Urinary bladder (tissue), 4 donors: ENCODE measurements around the gene PRKCZ. TPM values are rescaled to one million over a fixed set of nuclear protein-coding genes. Genes with fewer than 3 reads are reported as not detected.

Source experiments
- DNase-seq: peaks from one replicate; pipeline ENCODE4 v3.0.0-alpha.2; 2015; ENCODE audit errors: extremely low spot score
- H3K27ac ChIP-seq: one replicate; pipeline ENCODE4 v1.5.1; 2013; ENCODE audit warnings: low read depth, mild to moderate bottlenecking, moderate library complexity
- H3K36me3 ChIP-seq: one replicate; pipeline ENCODE4 v1.6.1; 2013; ENCODE audit warnings: mild to moderate bottlenecking, moderate library complexity; ENCODE audit not compliant: insufficient read depth
- H3K4me1 ChIP-seq: one replicate; pipeline ENCODE4 v1.6.1; 2013; ENCODE audit warnings: mild to moderate bottlenecking, moderate library complexity; ENCODE audit not compliant: insufficient read depth
- H3K4me3 ChIP-seq: one replicate; pipeline ENCODE4 v1.5.1; 2013; ENCODE audit warnings: low read depth, low read length
- WGBS: extraction: QIAGEN DNeasy Blood & Tissue Kit; methylation state at CpG from one replicate; pipeline ENCODE4 v1.1.7; 2013; 5-methylcytosine and 5-hydroxymethylcytosine counted together
- polyA plus RNA-seq: library from polyadenylated mRNA; stranded (reverse); fragments of 200-250 nt; gene quantifications from one replicate; pipeline ENCODE4 v1.2.3, GENCODE V29; 2013
- total RNA-seq: library from RNA; depleted of rRNA; stranded (reverse); fragments of >200 nt; gene quantifications from one replicate; pipeline ENCODE4 v1.2.3, GENCODE V29; 2014
- donor health status: healthy with polysubstance abuse.
- donor health status: healthy.

PRKCZ gene
- total and polyA plus RNA-seq, 2 donors: 6.3 to 6.6 TPM

- 94% methylated on average over 13 of the region's 13 CpGs for WGBS
- Histone ChIP-seq H3K4me1 (no peaks in the 10 kb centered on the region), H3K27ac (no peak overlapping the region), H3K4me3 (no peak overlapping the region), H3K36me3 (no peaks in the 10 kb centered on the region)
- no peak for DNase-seq
Observed at GRCh38 chr1:2210786-2211185, 160.6 kb downstream of the PRKCZ start.

- no peaks in the 10 kb centered on the region for H3K36me3 ChIP-seq
- no peak for DNase-seq
- H3K4me3 ChIP-seq: peak overlapping the region; percentile 1
- peak overlapping the region; percentile 90 for H3K27ac ChIP-seq
- H3K4me1 ChIP-seq: no peaks in the 10 kb centered on the region
- 16% methylated on average over 10 of the region's 10 CpGs for WGBS
Observed at GRCh38 chr1:2212274-2212531, 162.0 kb downstream of the PRKCZ start.

GRCh38 chr1:2212532-2213491, 162.6 kb downstream of the PRKCZ start:
- peak; percentile 92 for DNase-seq
- H3K36me3 ChIP-seq: no peaks in the 10 kb centered on the region
- 5% methylated on average over 49 of the region's 49 CpGs for WGBS
- H3K4me3 ChIP-seq: peak overlapping the region; percentile 1
- H3K27ac ChIP-seq: peak overlapping the region; percentile 93
- no peaks in the 10 kb centered on the region for H3K4me1 ChIP-seq

- no peaks in the 10 kb centered on the region for H3K36me3 ChIP-seq
- no peaks in the 10 kb centered on the region for H3K4me1 ChIP-seq
- peak overlapping the region; percentile 93 for H3K27ac ChIP-seq
- 21% methylated on average over 32 of the region's 32 CpGs for WGBS
- H3K4me3 ChIP-seq: no peak overlapping the region
- DNase-seq: no peak
Observed at GRCh38 chr1:2213576-2214505, 163.6 kb downstream of the PRKCZ start.

GRCh38 chr1:2214541-2215241, 164.5 kb downstream of the PRKCZ start:
- Histone ChIP-seq H3K4me3 (no peak overlapping the region), H3K36me3 (no peaks in the 10 kb centered on the region), H3K27ac (peak overlapping the region; percentile 93), H3K4me1 (no peaks in the 10 kb centered on the region)
- DNase-seq: no peak
- WGBS: 26% methylated on average over 21 of the region's 21 CpGs

GRCh38 chr1:2215329-2215728, 165.1 kb downstream of the PRKCZ start:
- H3K27ac ChIP-seq: no peak overlapping the region
- H3K4me1 ChIP-seq: no peaks in the 10 kb centered on the region
- H3K4me3 ChIP-seq: no peak overlapping the region
- no peak for DNase-seq
- H3K36me3 ChIP-seq: no peaks in the 10 kb centered on the region
- WGBS: 93% methylated on average over 14 of the region's 14 CpGs

GRCh38 chr1:2215909-2216766, 165.9 kb downstream of the PRKCZ start:
- H3K4me3 ChIP-seq: no peak overlapping the region
- H3K4me1 ChIP-seq: no peaks in the 10 kb centered on the region
- H3K27ac ChIP-seq: no peak overlapping the region
- WGBS: 94% methylated on average over 25 of the region's 25 CpGs
- no peaks in the 10 kb centered on the region for H3K36me3 ChIP-seq
- DNase-seq: no peak

GRCh38 chr1:2216767-2217058, 166.5 kb downstream of the PRKCZ start:
- H3K27ac ChIP-seq: no peak overlapping the region
- H3K4me3 ChIP-seq: no peak overlapping the region
- DNase-seq: no peak
- no peaks in the 10 kb centered on the region for H3K4me1 ChIP-seq
- H3K36me3 ChIP-seq: no peaks in the 10 kb centered on the region
- 79% methylated on average over 7 of the region's 7 CpGs for WGBS

- H3K4me1 ChIP-seq: no peaks in the 10 kb centered on the region
- DNase-seq: no peak
- 85% methylated on average over 3 of the region's 3 CpGs for WGBS
Observed at GRCh38 chr1:2221271-2221670, 171.1 kb downstream of the PRKCZ start.

GRCh38 chr1:2224170-2224584, 174.0 kb downstream of the PRKCZ start:
- WGBS: 87% methylated on average over 7 of the region's 7 CpGs
- no peak for DNase-seq
- no peaks in the 10 kb centered on the region for H3K36me3 ChIP-seq
- no peak overlapping the region for H3K27ac ChIP-seq
- no peaks in the 10 kb centered on the region for H3K4me1 ChIP-seq
- H3K4me3 ChIP-seq: no peak overlapping the region

More at GRCh38 chr1:2221271-2221670, 171.1 kb downstream of the PRKCZ start:
- Histone ChIP-seq H3K27ac (no peak overlapping the region), H3K4me3 (no peak overlapping the region), H3K36me3 (no peaks in the 10 kb centered on the region)

GRCh38 chr1:2224631-2225428, 174.6 kb downstream of the PRKCZ start:
- DNase-seq: no peak
- no peak overlapping the region for H3K4me3 ChIP-seq
- H3K27ac ChIP-seq: no peak overlapping the region
- H3K4me1 ChIP-seq: no peaks in the 10 kb centered on the region
- no peaks in the 10 kb centered on the region for H3K36me3 ChIP-seq
- 87% methylated on average over 18 of the region's 18 CpGs for whole genome bisulfite sequencing
